Measurements from ENCODE around the gene BCOR.

- no peak for TF ChIP-seq EZH2 (IDR thresholded peaks at IDR 0.05; ENCODE audit: insufficient read depth, poor library complexity, severe bottlenecking)
- TF ChIP-seq EZH2phosphoT487 (IDR thresholded peaks at IDR 0.05; ENCODE audit: insufficient read depth, low read depth) = no peak
These were observed 76.1 kb downstream of the BCOR start for GRCh38 chrX:40021647-40022046.

Measured in GM23248 (cell line).